ENCODE measurements around the gene SLC35A2.

The SLC35A2 gene

GRCh38 chrX:48918643-48919340 is 7.3 kb upstream of the SLC35A2 start, which contains the start of gene PIM2:
PIM2 (minus strand) TSS chrX:48919024; CDS start chrX:48918834, 190 bp downstream.
- Histone ChIP-seq H3K79me2 (ENCODE audit: insufficient read depth, low read depth) (peaks cover 58% of the 10 kb centered on the region), H3K27me3 (ENCODE audit: insufficient read depth, low read depth) (no peaks in the 10 kb centered on the region), H3K36me3 (ENCODE audit: insufficient read depth) (peaks cover 17% of the 10 kb centered on the region; the same call in 1 of the 2 replicates), H3K4me2 (peak within 1 kb of the TSS; percentile 96), H2AFZ (ENCODE audit: low read depth) (no peak within 1 kb of the TSS), H3K27ac (peak within 1 kb of the TSS; percentile 93), H3K4me3 (IDR thresholded peaks at IDR 0.05; ENCODE audit: insufficient read depth, low read depth, low read length) (no peak within 1 kb of the TSS), H4K20me1 (ENCODE audit: insufficient read depth) (peaks cover 35% of the 10 kb centered on the region), H3K4me1 (ENCODE audit: low read depth, poor library complexity, severe bottlenecking) (peaks cover 52% of the 10 kb centered on the region), H3K9ac (peak within 1 kb of the TSS; percentile 96)
- TF ChIP-seq CTCF (conservative IDR thresholded peaks at IDR 0.05; ENCODE audit: low read depth, low read length), result no peak

GRCh38 chrX:48918301-48918642 is 6.8 kb upstream of the SLC35A2 start:
- Histone ChIP-seq H3K4me3 (IDR thresholded peaks at IDR 0.05; ENCODE audit: insufficient read depth, low read depth, low read length) (no peak overlapping the region), H3K9ac (peak overlapping the region; percentile 96), H3K27ac (peak overlapping the region; percentile 93), H3K4me2 (no peak overlapping the region), H3K36me3 (ENCODE audit: insufficient read depth) (peaks cover 18% of the 10 kb centered on the region; the same call in 1 of the 2 replicates), H3K4me1 (ENCODE audit: low read depth, poor library complexity, severe bottlenecking) (peaks cover 52% of the 10 kb centered on the region), H3K79me2 (ENCODE audit: insufficient read depth, low read depth) (peaks cover 58% of the 10 kb centered on the region), H2AFZ (ENCODE audit: low read depth) (no peak overlapping the region), H3K27me3 (ENCODE audit: insufficient read depth, low read depth) (no peaks in the 10 kb centered on the region), H4K20me1 (ENCODE audit: insufficient read depth) (peaks cover 35% of the 10 kb centered on the region)
- TF ChIP-seq CTCF (conservative IDR thresholded peaks at IDR 0.05; ENCODE audit: low read depth, low read length), result no peak

GRCh38 chrX:48917139-48918001 is 5.9 kb upstream of the SLC35A2 start:
- Histone ChIP-seq H3K4me3 (IDR thresholded peaks at IDR 0.05; ENCODE audit: insufficient read depth, low read depth, low read length) (no peak overlapping the region), H3K36me3 (ENCODE audit: insufficient read depth) (peaks cover 18% of the 10 kb centered on the region; the same call in 1 of the 2 replicates), H3K4me1 (ENCODE audit: low read depth, poor library complexity, severe bottlenecking) (peaks cover 51% of the 10 kb centered on the region), H3K27me3 (ENCODE audit: insufficient read depth, low read depth) (no peaks in the 10 kb centered on the region), H3K79me2 (ENCODE audit: insufficient read depth, low read depth) (peaks cover 58% of the 10 kb centered on the region), H3K27ac (peak overlapping the region; percentile 93), H4K20me1 (ENCODE audit: insufficient read depth) (peaks cover 35% of the 10 kb centered on the region), H2AFZ (ENCODE audit: low read depth) (no peak overlapping the region), H3K4me2 (peak overlapping the region; percentile 90), H3K9ac (peak overlapping the region; percentile 96)
- TF ChIP-seq CTCF (conservative IDR thresholded peaks at IDR 0.05; ENCODE audit: low read depth, low read length), result peak; percentile 87

- Histone ChIP-seq H3K4me2 (peak overlapping the region; percentile 90), H3K4me1 (ENCODE audit: low read depth, poor library complexity, severe bottlenecking) (peaks cover 30% of the 10 kb centered on the region), H2AFZ (ENCODE audit: low read depth) (no peak overlapping the region), H3K4me3 (IDR thresholded peaks at IDR 0.05; ENCODE audit: insufficient read depth, low read depth, low read length) (no peak overlapping the region), H3K27ac (peak overlapping the region; percentile 93), H4K20me1 (ENCODE audit: insufficient read depth) (peaks cover 35% of the 10 kb centered on the region), H3K9ac (peak overlapping the region; percentile 96), H3K79me2 (ENCODE audit: insufficient read depth, low read depth) (peaks cover 50% of the 10 kb centered on the region), H3K27me3 (ENCODE audit: insufficient read depth, low read depth) (no peaks in the 10 kb centered on the region), H3K36me3 (ENCODE audit: insufficient read depth) (peaks cover 18% of the 10 kb centered on the region; the same call in 1 of the 2 replicates)
- TF ChIP-seq CTCF (conservative IDR thresholded peaks at IDR 0.05; ENCODE audit: low read depth, low read length), result no peak
Observed at GRCh38 chrX:48914593-48915493, 3.4 kb upstream of the SLC35A2 start.

Measured in KMS-11 (cell line).